IPS-NIHi7 (cell line): Measurements from ENCODE around the gene SETDB1.
A peak's percentile ranks its signal among the peaks of the same experiment; 100 is the strongest.
"Not testable (repeated sequence)": the region's sequence is repeated elsewhere in the genome, so short reads cannot be mapped to it uniquely, and the experiment has no call there.

ENCODE experiments used
- DNase-seq: peaks from one replicate; pipeline ENCODE4 v3.0.0; 2012; ENCODE audit warnings: mixed read lengths; ENCODE audit errors: extremely low spot score

SETDB1 gene

GRCh38 chr1:150928775-150929174, 2.6 kb downstream of the SETDB1 start:
- not testable (repeated sequence) for DNase-seq

- DNase-seq, result no peak
Observed at GRCh38 chr1:150931773-150932172, 5.6 kb downstream of the SETDB1 start.

- no peak for DNase-seq
Observed at GRCh38 chr1:150944856-150945255, 18.7 kb downstream of the SETDB1 start.

- DNase-seq, result no peak
Observed at GRCh38 chr1:150954708-150955107, 28.5 kb downstream of the SETDB1 start.

- DNase-seq, result no peak
Observed at GRCh38 chr1:150955280-150955679, 29.1 kb downstream of the SETDB1 start.

- no peak for DNase-seq
Observed at GRCh38 chr1:150957666-150958065, 31.5 kb downstream of the SETDB1 start.

- no peak for DNase-seq
Observed at GRCh38 chr1:150960646-150961045, 34.5 kb downstream of the SETDB1 start.

DNA sequence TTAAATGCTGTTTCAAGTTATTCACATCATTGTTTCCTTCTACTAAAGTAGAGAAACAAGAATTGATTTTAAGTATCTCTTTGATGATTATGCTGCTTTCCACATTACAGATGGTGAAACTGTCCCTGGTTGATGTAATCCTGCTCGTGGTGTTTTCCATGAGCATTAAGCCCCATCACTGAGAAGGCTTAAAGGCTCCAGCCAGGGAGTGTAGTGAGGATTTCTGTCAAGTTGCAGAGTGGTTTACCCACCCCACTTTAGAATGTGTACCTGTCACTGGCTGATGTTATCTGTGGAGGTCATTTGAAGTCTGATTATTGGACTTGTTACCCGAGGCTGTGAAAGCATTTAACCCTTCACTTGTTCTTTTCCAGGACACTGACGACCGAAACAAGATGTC, 35.6 kb downstream of the SETDB1 start:
- DNase-seq, result no peak

- no peak for DNase-seq
Observed at GRCh38 chr1:150963321-150964163, 37.4 kb downstream of the SETDB1 start.

DNA sequence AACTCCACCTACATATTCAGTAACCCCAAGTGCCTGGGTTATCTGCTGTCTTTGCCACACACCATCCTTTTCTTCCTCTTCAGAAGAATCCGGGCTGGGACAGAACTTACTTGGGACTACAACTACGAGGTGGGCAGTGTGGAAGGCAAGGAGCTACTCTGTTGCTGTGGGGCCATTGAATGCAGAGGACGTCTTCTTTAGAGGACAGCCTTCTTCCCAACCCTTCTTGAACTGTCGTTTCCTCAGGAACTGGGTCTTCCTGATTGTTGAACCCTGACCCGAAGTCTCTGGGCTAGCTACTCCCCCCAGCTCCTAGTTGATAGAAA, 38.0 kb downstream of the SETDB1 start:
- DNase-seq, result no peak

- DNase-seq, result no peak
Observed at GRCh38 chr1:150965605-150966004, 39.4 kb downstream of the SETDB1 start.

DNA sequence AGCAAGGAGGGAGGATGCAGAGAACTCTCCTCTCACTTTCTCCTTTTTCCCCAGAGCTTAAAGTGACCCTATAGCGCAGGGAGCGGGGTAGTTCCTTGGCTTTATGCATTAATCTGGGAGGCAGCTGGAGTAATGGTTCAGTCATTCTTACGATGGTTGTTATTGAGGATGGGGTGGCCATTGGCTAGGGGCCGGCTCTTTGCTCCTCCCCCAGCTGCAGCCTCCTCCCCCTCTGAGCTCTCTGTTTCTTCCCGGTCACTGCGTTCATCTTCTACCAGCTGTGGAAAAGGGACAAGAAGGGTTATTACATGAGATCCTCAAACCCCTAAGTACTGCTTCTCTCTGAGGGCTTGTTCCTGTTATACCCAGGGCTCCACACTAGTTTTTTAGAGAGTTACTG, 39.8 kb downstream of the SETDB1 start:
- no peak for DNase-seq

- DNase-seq, result no peak
Observed at GRCh38 chr1:150967936-150968335, 41.8 kb downstream of the SETDB1 start.

DNA sequence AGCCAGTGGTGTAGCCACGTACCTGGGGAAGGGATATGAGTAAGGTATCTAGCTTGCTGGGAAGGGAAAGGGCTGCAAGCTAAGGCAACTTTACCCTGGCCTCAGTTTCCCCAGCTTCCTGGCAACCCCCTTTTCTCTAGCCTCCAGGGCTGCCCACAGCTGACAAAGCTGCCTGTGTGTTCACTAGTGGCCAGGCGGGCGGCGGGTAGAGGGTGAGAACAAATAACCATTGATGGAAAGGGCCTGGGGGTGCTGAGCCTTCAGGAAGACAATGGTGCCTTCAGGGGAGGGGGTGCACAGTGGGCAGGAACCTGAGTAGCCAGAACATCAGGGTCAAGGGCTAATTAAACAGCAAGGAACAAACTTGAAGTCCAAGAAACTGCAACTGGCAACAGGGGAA, 42.3 kb downstream of the SETDB1 start:
- no peak for DNase-seq

- DNase-seq, result no peak
Observed at GRCh38 chr1:150969626-150970025, 43.5 kb downstream of the SETDB1 start.

DNA sequence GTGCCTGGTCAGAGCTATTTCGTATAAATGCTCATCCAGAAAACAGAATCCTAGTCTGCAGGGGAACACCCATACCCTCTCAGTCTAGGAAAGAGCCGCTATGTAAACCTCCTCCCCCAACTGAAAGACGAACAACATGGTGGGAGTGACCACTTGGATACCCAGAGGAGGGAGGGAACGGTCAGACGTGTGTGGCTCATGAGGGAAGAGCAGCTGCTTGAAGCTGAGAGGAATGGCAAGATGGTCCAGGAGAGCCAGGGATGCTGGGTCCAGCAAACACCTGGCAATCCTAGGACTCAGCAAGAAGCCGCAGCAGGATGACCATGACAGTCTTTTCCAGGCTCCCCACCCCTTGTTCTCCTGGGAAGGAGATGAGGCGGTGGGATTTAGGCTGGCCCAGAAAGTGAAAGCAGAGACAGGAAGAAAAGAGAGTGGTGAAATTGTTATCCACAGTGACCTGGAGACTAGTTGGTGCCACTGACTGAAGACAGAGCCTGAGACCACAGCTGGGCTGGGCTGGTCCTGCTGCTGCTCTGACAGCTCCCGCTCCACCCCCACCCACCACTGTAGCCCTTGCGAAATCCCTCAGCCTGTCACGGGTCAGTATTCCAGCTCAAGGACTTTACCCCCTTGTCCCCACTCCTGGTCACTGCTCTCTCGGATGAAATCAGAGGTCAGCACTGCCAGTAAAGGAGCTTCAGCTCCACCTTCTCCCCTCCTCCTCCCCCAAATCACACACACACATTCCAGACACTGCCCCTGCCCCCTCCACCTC, 44.8 kb downstream of the SETDB1 start:
- peak; percentile 45 for DNase-seq

DNA sequence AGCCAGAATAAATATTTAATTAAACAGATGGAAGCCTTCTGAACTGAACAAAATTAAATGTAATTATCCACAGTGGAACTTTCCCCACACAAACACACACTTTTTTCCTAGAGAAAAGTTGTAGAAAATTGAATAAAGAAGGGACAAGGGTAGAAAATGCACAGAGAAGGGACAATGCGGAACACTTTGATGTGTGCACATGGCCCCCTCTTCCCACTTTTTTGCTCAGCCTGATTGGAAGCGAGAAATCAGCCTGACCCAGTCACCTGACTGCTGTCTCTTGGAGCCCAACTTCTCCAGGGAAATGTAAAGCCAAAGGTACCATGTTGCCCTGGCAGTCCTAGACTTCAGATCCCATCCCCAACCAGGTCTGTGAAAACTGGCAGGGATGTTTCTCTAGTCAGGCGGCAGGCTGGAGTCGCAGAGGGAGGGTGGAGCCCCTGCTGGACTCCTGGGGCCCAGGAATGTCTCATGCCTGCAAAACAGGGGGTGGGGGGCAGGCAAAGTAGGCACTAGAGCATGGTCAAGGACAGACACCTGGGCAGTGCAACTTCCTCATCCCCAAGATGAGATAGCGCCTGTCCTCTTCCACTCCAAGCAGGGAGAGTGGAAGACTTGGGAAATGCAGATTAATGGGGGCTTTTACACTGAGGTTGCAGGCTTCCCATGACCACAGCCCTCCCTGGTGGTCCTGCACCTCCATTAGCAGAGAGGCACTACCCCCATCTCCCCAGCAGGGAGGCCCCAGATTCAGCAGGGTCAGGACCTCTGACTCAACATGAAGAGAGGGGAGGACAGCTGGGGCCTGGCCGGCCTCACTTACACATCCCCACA, 45.6 kb downstream of the SETDB1 start:
- peak; percentile 45 for DNase-seq

GRCh38 chr1:150972417-150972940, 46.3 kb downstream of the SETDB1 start:
- no peak for DNase-seq

- no peak for DNase-seq
Observed at GRCh38 chr1:150973258-150973835, 47.2 kb downstream of the SETDB1 start.

DNA sequence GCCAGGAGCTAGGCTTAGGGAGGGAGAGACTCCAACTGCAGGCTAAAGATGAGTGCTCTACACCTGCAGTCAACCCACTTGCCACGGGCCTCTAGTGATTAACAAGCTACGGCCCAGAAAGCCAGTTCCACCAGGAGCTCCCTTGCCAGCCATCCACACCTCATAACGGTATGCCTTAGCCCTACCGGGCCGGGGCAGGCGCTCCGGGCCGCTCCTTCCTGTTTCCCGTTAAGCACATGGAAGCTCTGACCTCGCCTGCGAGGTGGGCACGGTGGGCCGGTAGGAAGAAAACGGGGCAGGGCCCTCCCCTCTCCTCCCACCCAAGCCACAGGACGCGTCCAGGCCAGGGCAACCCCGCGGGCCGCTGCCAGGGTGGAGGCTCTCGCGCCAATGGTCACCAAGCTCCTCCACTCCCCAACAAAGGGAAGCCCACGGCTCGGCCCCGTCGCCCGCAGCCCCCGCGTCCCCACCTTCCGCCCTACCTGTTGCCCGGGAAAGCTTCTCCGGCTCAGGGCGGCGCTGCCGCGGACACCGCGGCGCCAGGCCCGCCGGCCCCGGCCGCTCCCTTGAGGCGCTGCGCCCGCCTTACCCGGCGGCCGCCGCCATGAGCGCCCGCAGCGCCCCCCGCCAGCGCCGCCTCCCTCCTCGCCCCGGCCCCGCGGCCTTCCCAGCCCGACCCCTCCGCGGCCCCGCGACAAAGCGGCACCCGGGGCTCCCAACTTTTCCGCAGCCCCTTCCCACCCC, 47.8 kb downstream of the SETDB1 start:
- DNase-seq, result no peak
